PC-9 (cell line): ENCODE measurements around the gene LYRM2.

Experiments
- CTCF ChIP-seq: fragments of 200-600 bp; sonication (generic); conservative IDR thresholded peaks from 2 replicates; pipeline ENCODE4 v1.6.1; 2017; ENCODE audit warnings: mixed run types, antibody characterized with exemption, mild to moderate bottlenecking, moderate library complexity
- EZH2 ChIP-seq: fragments of 200-600 bp; sonication (generic); IDR thresholded peaks from 2 replicates; pipeline ENCODE4 v1.8.0; 2017; ENCODE audit warnings: antibody characterized with exemption, low read depth

- peak; percentile 76 for TF ChIP-seq CTCF
- no peak for TF ChIP-seq EZH2
These were observed 28.4 kb downstream of the LYRM2 start for GRCh38 chr6:89610149-89610642.
